ENCODE data around the gene LRRC58.

DNA sequence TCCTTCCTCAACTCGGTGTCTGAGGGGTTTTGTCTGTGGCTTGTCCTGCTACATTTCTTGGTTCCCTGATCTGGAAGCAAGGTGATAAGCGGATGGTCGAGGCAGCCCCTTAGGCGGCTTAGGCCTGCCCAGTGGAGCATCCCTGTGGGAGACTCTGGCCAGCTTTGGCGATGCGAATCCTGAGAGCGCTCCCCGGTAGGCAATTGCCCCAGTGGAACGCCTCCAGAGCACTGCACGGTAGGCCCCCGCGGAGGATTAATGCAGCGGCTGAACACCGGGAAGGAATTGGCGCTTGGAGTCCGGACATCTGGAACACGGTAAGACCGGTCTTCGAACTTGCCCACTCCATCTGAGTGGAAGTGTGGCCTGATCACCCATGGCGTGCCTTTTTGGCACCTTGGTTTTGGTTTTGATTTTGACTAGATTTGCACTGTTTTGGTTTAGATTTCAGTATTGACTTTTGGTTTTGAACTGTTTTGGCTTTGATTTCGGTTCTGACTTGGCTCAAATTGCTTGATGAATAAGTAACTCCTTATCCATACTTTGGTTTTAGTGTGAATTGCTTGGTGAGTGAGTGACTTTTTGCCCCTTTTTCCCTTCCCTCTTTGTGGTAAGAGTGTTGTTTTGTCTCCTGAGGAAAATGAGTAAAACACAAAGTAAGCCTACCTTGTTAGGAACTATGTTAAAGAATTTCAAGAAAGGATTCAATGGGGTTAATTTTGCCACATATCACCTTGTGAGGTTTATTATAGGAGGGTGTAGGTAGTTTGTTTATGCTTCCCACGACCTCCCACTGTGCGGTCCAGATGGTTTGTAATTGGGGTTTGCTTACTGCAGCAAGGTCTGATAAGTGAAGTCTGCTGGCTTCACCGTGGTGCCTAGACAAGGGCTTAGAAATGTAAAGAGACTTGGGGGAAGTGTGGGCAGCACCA, 37.0 kb downstream of the LRRC58 start:
- TF ChIP-seq, protein P1, sequence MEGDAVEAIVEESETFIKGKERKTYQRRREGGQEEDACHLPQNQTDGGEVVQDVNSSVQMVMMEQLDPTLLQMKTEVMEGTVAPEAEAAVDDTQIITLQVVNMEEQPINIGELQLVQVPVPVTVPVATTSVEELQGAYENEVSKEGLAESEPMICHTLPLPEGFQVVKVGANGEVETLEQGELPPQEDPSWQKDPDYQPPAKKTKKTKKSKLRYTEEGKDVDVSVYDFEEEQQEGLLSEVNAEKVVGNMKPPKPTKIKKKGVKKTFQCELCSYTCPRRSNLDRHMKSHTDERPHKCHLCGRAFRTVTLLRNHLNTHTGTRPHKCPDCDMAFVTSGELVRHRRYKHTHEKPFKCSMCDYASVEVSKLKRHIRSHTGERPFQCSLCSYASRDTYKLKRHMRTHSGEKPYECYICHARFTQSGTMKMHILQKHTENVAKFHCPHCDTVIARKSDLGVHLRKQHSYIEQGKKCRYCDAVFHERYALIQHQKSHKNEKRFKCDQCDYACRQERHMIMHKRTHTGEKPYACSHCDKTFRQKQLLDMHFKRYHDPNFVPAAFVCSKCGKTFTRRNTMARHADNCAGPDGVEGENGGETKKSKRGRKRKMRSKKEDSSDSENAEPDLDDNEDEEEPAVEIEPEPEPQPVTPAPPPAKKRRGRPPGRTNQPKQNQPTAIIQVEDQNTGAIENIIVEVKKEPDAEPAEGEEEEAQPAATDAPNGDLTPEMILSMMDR (conservative IDR thresholded peaks at IDR 0.05 in 1 of 2, IDR thresholded peaks at IDR 0.05 in 1 of 2; ENCODE audit: extremely low read depth in 1 of 2, insufficient read depth in 1 of 2, low read depth in 1 of 2, low read length in 2 of 2), result no peak
- TF ChIP-seq EZH2 (IDR thresholded peaks at IDR 0.05; ENCODE audit: borderline replicate concordance, low read length), result no peak
